Measurements from ENCODE around the gene MIB2.

- TF ChIP-seq, protein P1, sequence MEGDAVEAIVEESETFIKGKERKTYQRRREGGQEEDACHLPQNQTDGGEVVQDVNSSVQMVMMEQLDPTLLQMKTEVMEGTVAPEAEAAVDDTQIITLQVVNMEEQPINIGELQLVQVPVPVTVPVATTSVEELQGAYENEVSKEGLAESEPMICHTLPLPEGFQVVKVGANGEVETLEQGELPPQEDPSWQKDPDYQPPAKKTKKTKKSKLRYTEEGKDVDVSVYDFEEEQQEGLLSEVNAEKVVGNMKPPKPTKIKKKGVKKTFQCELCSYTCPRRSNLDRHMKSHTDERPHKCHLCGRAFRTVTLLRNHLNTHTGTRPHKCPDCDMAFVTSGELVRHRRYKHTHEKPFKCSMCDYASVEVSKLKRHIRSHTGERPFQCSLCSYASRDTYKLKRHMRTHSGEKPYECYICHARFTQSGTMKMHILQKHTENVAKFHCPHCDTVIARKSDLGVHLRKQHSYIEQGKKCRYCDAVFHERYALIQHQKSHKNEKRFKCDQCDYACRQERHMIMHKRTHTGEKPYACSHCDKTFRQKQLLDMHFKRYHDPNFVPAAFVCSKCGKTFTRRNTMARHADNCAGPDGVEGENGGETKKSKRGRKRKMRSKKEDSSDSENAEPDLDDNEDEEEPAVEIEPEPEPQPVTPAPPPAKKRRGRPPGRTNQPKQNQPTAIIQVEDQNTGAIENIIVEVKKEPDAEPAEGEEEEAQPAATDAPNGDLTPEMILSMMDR (conservative IDR thresholded peaks at IDR 0.05 in 1 of 2, IDR thresholded peaks at IDR 0.05 in 1 of 2; ENCODE audit: low read depth in 1 of 2, low read length in 2 of 2) = no peak
- no peak for TF ChIP-seq EZH2 (IDR thresholded peaks at IDR 0.05; ENCODE audit: low read length, missing control alignments)
These were observed 13.6 kb upstream of the MIB2 start for GRCh38 chr1:1601564-1602303.
